ENCODE data around the gene SIRT5.

Gene SIRT5

GRCh38 chr6:13538600-13538999, 35.8 kb upstream of the SIRT5 start:
- no peaks in the 10 kb centered on the region for H3K9me3 ChIP-seq (ENCODE audit: control insufficient read depth, insufficient read depth, low read depth, low read length)
- H3K36me3 ChIP-seq (ENCODE audit: control insufficient read depth in 2 of 2, insufficient read depth in 1 of 2, low read length in 2 of 2), result no peaks in the 10 kb centered on the region
- ChIA-PET CTCF (interaction anchor here (0.6 to 2.7 kb wide), 7 partner anchors 18 to 297 kb away, joined by 3 to 23 read pairs (median 4); no protein-coding TSS in a partner anchor), POLR2A (interaction anchor here (1.2 to 1.3 kb wide), 3 partner anchors 35 to 77 kb away, joined by 3 to 7 read pairs (median 4); partner anchors contain the start of gene SIRT5)
- H3K4me3 ChIP-seq (ENCODE audit: low read depth, low read length), result no peak overlapping the region
- TF ChIP-seq ZNF639 (tag by site-specific recombination; IDR thresholded peaks at IDR 0.05) (no peak), MEIS1 (CRISPR knock-in tag; IDR thresholded peaks at IDR 0.05; ENCODE audit: borderline replicate concordance) (no peak), ZNF626 (tag by site-specific recombination; IDR thresholded peaks at IDR 0.05) (no peak), ZNF132 (tag by site-specific recombination; IDR thresholded peaks at IDR 0.05; ENCODE audit: borderline replicate concordance) (no peak), ZNF2 (tag by site-specific recombination; IDR thresholded peaks at IDR 0.05) (no peak), ZNF354C (tag by site-specific recombination; IDR thresholded peaks at IDR 0.05; ENCODE audit: borderline replicate concordance, low read depth) (no peak), TRIM28 (IDR thresholded peaks at IDR 0.05; ENCODE audit: borderline replicate concordance, low read length) (no peak), ZBTB11 (tag by site-specific recombination; conservative IDR thresholded peaks at IDR 0.05; ENCODE audit: low read depth) (no peak)
- no peaks in the 10 kb centered on the region for H3K4me1 ChIP-seq (ENCODE audit: control insufficient read depth, insufficient read depth, low read length)
- no peak overlapping the region for H3K27ac ChIP-seq (ENCODE audit: extremely low read depth, low read depth, low read length)

DNA sequence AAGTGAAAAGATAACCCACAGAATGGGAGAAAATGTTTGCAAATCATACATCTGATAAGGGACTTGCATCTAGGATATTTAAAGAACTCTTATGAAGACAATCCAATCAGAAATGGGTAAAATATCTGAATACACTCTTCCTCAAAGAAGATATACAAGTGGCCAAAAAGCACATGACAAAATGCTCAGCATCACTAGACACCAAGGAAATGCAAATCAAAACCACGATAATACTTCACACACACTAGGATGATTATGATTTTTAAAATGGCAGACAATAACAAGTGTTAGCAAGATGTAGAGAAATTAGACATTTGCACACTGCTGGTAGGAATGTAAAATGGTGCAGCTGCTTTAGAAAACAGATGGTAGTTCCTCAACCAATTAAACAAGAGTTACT, 34.8 kb upstream of the SIRT5 start:
- Histone ChIP-seq H3K9me3 (ENCODE audit: control insufficient read depth, insufficient read depth, low read depth, low read length) (no peaks in the 10 kb centered on the region), H3K27ac (ENCODE audit: extremely low read depth, low read depth, low read length) (no peak overlapping the region), H3K36me3 (ENCODE audit: control insufficient read depth in 2 of 2, insufficient read depth in 1 of 2, low read length in 2 of 2) (no peaks in the 10 kb centered on the region), H3K4me1 (ENCODE audit: control insufficient read depth, insufficient read depth, low read length) (no peaks in the 10 kb centered on the region), H3K4me3 (ENCODE audit: low read depth, low read length) (no peak overlapping the region)
- TF ChIP-seq ZNF585B (tag by site-specific recombination; IDR thresholded peaks at IDR 0.05) (no peak), KLF16 (tag by site-specific recombination; IDR thresholded peaks at IDR 0.05) (no peak), ZNF211 (tag by site-specific recombination; IDR thresholded peaks at IDR 0.05; ENCODE audit: low read depth) (no peak)
- POLR2A ChIA-PET, result interaction anchor here (1.2 kb wide), 1 partner anchor 34 kb away, joined by 4 read pairs; the partner anchor contains the start of gene SIRT5
- CTCF ChIA-PET, result interaction anchor here (0.5 to 2.3 kb wide), 6 partner anchors 55 to 650 kb away, joined by 3 to 23 read pairs (median 3); no protein-coding TSS in a partner anchor

- Histone ChIP-seq H3K27ac (ENCODE audit: extremely low read depth, low read depth, low read length) (no peak overlapping the region), H3K4me1 (ENCODE audit: control insufficient read depth, insufficient read depth, low read length) (no peaks in the 10 kb centered on the region), H3K4me3 (ENCODE audit: low read depth, low read length) (no peak overlapping the region), H3K9me3 (ENCODE audit: control insufficient read depth, insufficient read depth, low read depth, low read length) (no peaks in the 10 kb centered on the region), H3K36me3 (ENCODE audit: control insufficient read depth in 2 of 2, insufficient read depth in 1 of 2, low read length in 2 of 2) (no peaks in the 10 kb centered on the region)
- CTCF ChIA-PET, result interaction anchor here (0.9 kb wide), 1 partner anchor 34 kb away, joined by 3 read pairs; no protein-coding TSS in a partner anchor
- POLR2A ChIA-PET, result interaction anchor here (1.3 kb wide), 1 partner anchor 33 kb away, joined by 5 read pairs; the partner anchor contains the start of gene SIRT5
- TF ChIP-seq, protein P1, sequence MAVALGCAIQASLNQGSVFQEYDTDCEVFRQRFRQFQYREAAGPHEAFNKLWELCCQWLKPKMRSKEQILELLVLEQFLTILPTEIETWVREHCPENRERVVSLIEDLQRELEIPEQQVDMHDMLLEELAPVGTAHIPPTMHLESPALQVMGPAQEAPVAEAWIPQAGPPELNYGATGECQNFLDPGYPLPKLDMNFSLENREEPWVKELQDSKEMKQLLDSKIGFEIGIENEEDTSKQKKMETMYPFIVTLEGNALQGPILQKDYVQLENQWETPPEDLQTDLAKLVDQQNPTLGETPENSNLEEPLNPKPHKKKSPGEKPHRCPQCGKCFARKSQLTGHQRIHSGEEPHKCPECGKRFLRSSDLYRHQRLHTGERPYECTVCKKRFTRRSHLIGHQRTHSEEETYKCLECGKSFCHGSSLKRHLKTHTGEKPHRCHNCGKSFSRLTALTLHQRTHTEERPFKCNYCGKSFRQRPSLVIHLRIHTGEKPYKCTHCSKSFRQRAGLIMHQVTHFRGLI (tag by site-specific recombination; IDR thresholded peaks at IDR 0.05), result no peak
- TF ChIP-seq ZNF138 (tag by site-specific recombination; IDR thresholded peaks at IDR 0.05; ENCODE audit: borderline replicate concordance) (no peak), CTCF (tag by site-specific recombination; IDR thresholded peaks at IDR 0.05) (no peak), ZNF24 (tag by site-specific recombination; IDR thresholded peaks at IDR 0.05) (no peak), ZNF280C (tag by site-specific recombination; IDR thresholded peaks at IDR 0.05) (no peak), ZNF623 (tag by site-specific recombination; IDR thresholded peaks at IDR 0.05) (no peak), ZNF596 (tag by site-specific recombination; IDR thresholded peaks at IDR 0.05) (no peak), ZNF776 (tag by site-specific recombination; IDR thresholded peaks at IDR 0.05; ENCODE audit: borderline replicate concordance) (no peak), ZNF211 (tag by site-specific recombination; IDR thresholded peaks at IDR 0.05; ENCODE audit: low read depth) (no peak), ZNF664 (tag by site-specific recombination; IDR thresholded peaks at IDR 0.05) (no peak), ZBTB7A (tag by site-specific recombination; IDR thresholded peaks at IDR 0.05; ENCODE audit: low read depth) (no peak)
Observed at GRCh38 chr6:13541496-13541895, 32.9 kb upstream of the SIRT5 start.

Measured in HEK293 (cell line).